ENCODE measurements around the gene CC2D2B. TPM values are rescaled to one million over a fixed set of nuclear protein-coding genes. Genes with fewer than 3 reads are reported as not detected.

CC2D2B gene, protein sequence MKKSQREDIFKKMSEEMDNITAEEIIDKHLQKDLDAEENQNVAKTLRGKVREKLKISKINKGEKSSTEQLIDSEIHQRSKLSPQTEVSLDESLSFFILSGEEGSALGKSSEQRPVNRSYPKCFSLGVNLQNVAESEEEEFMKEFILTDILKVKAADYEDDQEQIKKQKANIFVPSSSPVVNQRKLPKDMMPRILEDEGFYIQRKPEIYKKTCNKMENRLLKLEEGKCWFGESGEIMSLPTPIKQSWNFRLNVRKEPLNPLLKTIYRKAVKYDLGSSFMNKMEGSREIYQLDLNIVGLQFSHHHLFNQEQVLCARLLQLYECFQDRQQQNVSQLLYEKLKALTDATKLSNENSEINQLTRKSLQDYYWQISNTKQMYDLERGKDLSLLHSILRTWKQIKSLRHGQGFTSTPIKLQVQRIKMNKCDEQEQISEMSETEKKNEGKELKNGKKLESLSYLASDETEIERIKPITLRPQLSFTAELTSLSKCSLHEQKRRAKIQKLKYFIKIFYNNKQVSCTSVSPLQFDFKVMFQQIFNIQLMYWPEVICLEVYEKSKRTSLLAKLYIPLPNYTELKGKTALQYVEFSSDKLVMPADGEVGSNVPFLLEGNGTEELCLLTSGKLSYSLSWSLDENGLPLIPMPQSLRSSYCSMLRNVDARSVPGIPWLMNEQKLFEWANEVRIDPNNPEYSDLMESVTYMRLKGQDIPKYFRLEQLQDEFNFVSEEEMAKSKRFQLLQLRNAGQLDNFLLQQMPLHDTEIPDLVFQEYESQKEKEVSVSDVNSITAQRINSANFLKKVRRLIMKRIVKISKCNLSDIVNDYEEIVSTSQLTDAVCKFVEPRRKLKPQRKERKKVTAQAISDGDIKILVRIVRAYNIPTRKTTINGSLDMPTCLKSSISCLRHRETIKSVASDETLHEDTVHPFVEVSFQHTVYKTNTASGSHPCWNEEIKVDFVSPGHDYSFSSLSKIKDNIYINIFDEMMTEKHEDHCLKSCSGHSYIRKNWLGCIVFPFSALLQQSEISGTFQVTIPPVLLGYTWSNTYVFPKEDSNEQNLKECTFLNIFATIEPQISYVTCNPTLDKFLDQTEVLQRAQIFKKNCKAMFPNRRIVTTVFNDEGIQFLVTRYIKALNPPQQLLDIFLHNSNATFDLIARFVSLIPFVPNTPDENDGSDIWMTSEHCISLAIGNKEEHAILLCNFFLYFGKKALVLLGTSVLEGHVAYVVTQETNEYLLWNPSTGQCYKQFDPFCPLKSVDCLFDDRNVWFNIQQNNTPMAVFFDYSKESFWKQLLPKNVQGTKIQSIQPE (N-terminal part only)
- total RNA-seq: 0.06 and 0.13 TPM in 2 replicates

DNA sequence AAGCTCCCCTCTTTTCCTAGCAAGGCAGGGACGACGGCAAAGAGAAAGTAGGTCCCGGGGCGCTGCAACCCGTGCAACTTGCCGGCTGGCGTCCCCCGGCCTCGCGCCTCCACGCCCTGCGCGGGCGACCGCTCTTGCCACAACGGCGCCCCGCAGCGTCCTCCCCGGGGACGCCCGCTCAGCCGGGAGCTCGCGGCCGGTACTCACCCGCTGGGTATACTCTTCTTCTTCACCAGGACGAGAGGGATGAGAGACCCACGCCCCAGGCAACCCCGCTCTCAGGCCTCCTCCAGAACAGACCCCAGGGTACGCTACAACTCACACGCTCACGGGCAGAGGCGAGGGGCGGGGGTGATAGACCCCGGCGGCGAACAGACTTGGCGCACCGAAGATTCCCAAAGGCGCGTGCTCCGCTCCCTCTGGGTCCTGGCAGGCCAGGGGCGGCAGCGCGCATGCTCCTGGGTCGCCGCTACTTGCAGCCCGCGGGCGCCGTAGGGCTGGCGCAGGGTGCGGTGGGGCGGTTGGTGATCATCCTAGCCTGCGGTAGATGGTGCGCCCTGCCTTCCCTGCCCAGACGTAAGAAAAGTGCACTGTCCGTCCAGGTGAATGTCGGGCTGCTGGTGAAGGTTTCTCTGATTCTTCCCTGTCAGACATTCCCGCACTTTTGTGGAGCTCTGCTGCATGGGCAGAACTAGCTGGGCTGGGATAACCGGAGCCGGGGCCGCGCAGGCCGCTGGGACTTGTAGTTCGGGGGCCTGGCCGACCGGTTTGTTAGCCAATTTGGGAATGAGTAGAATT, at the start of gene CC2D2B:
TSS of gene CC2D2B (plus strand) at position 520 of the 798 bp plus-strand sequence. CDS start 3,349 bp downstream, outside the sequence.

DNA sequence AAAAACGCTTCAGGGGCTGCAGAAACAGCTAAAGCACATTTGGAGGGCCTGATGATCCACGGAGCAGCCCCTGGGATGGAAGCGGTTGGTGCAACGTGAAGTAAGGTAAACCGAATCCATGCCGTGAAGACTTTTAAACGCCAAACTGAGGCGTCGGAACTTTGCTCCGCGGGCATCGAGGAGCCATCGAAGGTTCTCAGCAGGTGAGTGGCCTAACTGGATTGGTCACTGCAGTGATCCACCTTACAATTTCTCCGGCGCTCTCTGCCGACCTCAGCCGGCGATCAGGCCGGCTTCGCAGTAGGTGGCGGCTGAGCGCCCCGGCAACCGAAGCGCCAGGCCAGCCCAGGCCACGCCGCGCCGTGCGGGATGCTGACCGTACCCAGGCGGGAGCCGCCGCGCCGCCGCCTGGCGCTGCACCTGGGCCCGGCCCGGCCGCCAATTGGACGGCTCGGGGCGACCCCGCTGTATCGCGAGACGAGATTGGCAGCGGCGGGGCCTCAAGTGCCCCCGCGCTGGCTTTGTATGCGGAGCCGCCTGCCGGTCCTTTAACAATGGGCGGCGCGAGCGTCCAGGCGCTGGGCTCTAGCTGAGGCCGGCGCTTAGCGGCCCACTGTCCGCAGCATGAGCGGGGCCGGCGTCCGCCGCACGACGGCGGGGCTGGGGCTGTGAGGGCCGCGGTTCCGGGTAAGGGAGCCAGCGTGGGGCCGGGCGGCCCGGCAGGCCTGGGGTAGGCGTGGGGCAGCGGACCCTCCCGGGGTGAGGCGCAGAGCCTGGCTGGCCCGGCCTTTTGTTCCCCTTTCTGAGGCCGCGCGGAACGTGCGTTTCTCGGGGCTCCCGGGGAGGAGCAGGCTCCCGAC, 135.5 kb downstream of the CC2D2B start, which contains the start of gene CCNJ:
TSS of gene CCNJ (plus strand) at position 551 of the 860 bp plus-strand sequence. CDS start 811 bp downstream, outside the sequence.

Other genes starting within 250 kb of the CC2D2B start
- 30.1 and 32.0 TPM in 2 replicates for gene TCTN3, start 214.0 kb upstream of the CC2D2B start, total RNA-seq
- 0.99 and 1.1 TPM in 2 replicates for gene ENTPD1, start 151.8 kb upstream of the CC2D2B start, total RNA-seq
- 3.2 and 3.8 TPM in 2 replicates for gene CCNJ, start 135.6 kb downstream of the CC2D2B start, total RNA-seq
- gene ZNF518A, start 222.3 kb downstream of the CC2D2B start, total RNA-seq: 10.2 and 13.1 TPM in 2 replicates